Activated naive CD4-positive, alpha-beta T cell treated with anti-CD3 and anti-CD28 coated beads, Interleukin-2, amount 50 U/mL, for 72 hours (primary cell): ENCODE data around the gene TMPRSS13. TPM values are rescaled to one million over a fixed set of nuclear protein-coding genes. Genes with fewer than 3 reads are reported as not detected.
"Not testable (repeated sequence)": the region's sequence is repeated elsewhere in the genome, so short reads cannot be mapped to it uniquely, and the experiment has no call there.

Source experiments
- ATAC-seq, 2 donors: fragments of 150-1000 bp; cut with Tn5 transposase; 2 replicates each; pipeline ENCODE4 v1.10.0; 2021; ENCODE audit warnings: mild to moderate bottlenecking in 2 of 2, moderate library complexity in 2 of 2
- DNase-seq, 2 donors: peaks; one replicate each; pipeline ENCODE4 v3.0.0; 2021 to 2022; ENCODE audit warnings: low spot score in 2 of 2
- H3K27ac Mint-ChIP-seq, 2 donors: one replicate each; pipeline ENCODE4 v1.8.0; 2022; ENCODE audit warnings: mild to moderate bottlenecking in 2 of 2, mixed read lengths in 2 of 2
- H3K36me3 Mint-ChIP-seq, 2 donors: one replicate each; pipeline ENCODE4 v1.8.0; 2022; ENCODE audit warnings: mixed read lengths in 2 of 2
- H3K9me3 Mint-ChIP-seq, 2 donors: one replicate each; pipeline ENCODE4 v1.8.0; 2022; ENCODE audit warnings: mixed read lengths in 2 of 2
- total RNA-seq, 2 donors: library from RNA; stranded (reverse); gene quantifications; one replicate each; pipeline ENCODE4 v1.2.3, GENCODE V29; 2022

The TMPRSS13 gene
- 1 to 10 TPM in 1 of 2 donors, under 1 TPM in 1; 0.39 to 1.8 TPM for total RNA-seq

GRCh38 chr11:117929142-117929915, at the start of gene TMPRSS13:
TSS of gene TMPRSS13 (minus strand) at chr11:117929402. CDS start at chr11:117929307, 95 bp downstream.
- H3K9me3 Mint-ChIP-seq = no peaks in the 10 kb centered on the region
- DNase-seq (no peak), ATAC-seq (no peak)
- H3K27ac Mint-ChIP-seq = peak within 1 kb of the TSS; percentile 37 to 87
- H3K36me3 Mint-ChIP-seq = no peaks in the 10 kb centered on the region

GRCh38 chr11:117978991-117979390, 49.8 kb upstream of the TMPRSS13 start:
- no peak for DNase-seq
- Mint-ChIP-seq H3K27ac (peak overlapping the region; percentile 75 to 77), H3K36me3 (peaks cover 6 to 11% of the 10 kb centered on the region in 2 donors), H3K9me3 (peaks cover 0 to 5% of the 10 kb centered on the region in 2 donors)
- ATAC-seq = no peak

- peak in 1 of 2 donors; percentile 52 for DNase-seq
- H3K36me3 Mint-ChIP-seq = peaks cover 6 to 11% of the 10 kb centered on the region in 2 donors
- H3K9me3 Mint-ChIP-seq, ATAC-seq, H3K27ac Mint-ChIP-seq: not testable (repeated sequence)
Observed at GRCh38 chr11:117978291-117978910, 49.2 kb upstream of the TMPRSS13 start.

GRCh38 chr11:117977612-117978264, 48.5 kb upstream of the TMPRSS13 start:
- H3K27ac Mint-ChIP-seq = not testable (repeated sequence)

GRCh38 chr11:117977029-117977428, 47.8 kb upstream of the TMPRSS13 start:
- no peaks in the 10 kb centered on the region for H3K9me3 Mint-ChIP-seq
- peaks cover 6 to 11% of the 10 kb centered on the region in 2 donors for H3K36me3 Mint-ChIP-seq
- DNase-seq (peak in 1 of 2 donors; percentile 6), ATAC-seq (no peak)
- no peak overlapping the region for H3K27ac Mint-ChIP-seq

More at GRCh38 chr11:117977612-117978264, 48.5 kb upstream of the TMPRSS13 start:
- ATAC-seq, H3K9me3 Mint-ChIP-seq: not testable (repeated sequence)
- H3K36me3 Mint-ChIP-seq = peaks cover 6 to 11% of the 10 kb centered on the region in 2 donors
- DNase-seq = peak in 1 of 2 donors; percentile 47

- no peak overlapping the region for H3K27ac Mint-ChIP-seq
- no peaks in the 10 kb centered on the region for H3K9me3 Mint-ChIP-seq
- ATAC-seq (no peak), DNase-seq (peak in 1 of 2 donors; percentile 6)
- H3K36me3 Mint-ChIP-seq = peaks cover 6 to 11% of the 10 kb centered on the region in 2 donors
Observed at GRCh38 chr11:117976445-117976844, 47.2 kb upstream of the TMPRSS13 start.

GRCh38 chr11:117973503-117973860, 44.3 kb upstream of the TMPRSS13 start:
- no peak for ATAC-seq
- H3K9me3 Mint-ChIP-seq = no peaks in the 10 kb centered on the region
- peak overlapping the region in 1 of 2 donors; percentile 55 for H3K27ac Mint-ChIP-seq
- DNase-seq = peak in 1 of 2 donors; percentile 30
- H3K36me3 Mint-ChIP-seq = peaks cover 6 to 11% of the 10 kb centered on the region in 2 donors

- DNase-seq = peak in 1 of 2 donors; percentile 25
- peak overlapping the region in 1 of 2 donors; percentile 55 for H3K27ac Mint-ChIP-seq
- H3K36me3 Mint-ChIP-seq = peaks cover 3 to 9% of the 10 kb centered on the region in 2 donors
- no peak for ATAC-seq
- H3K9me3 Mint-ChIP-seq = no peaks in the 10 kb centered on the region
Observed at GRCh38 chr11:117972629-117973502, 43.7 kb upstream of the TMPRSS13 start.

GRCh38 chr11:117972044-117972443, 42.8 kb upstream of the TMPRSS13 start:
- ATAC-seq (no peak), DNase-seq (peak in 1 of 2 donors; percentile 45)
- H3K9me3 Mint-ChIP-seq = no peaks in the 10 kb centered on the region
- H3K27ac Mint-ChIP-seq = no peak overlapping the region
- peaks cover 0 to 2% of the 10 kb centered on the region in 2 donors for H3K36me3 Mint-ChIP-seq

GRCh38 chr11:117970400-117971024, 41.3 kb upstream of the TMPRSS13 start:
- DNase-seq (peak in 1 of 2 donors; percentile 57), ATAC-seq (peak; percentile 69 to 71)
- Mint-ChIP-seq H3K9me3 (no peaks in the 10 kb centered on the region), H3K27ac (peak overlapping the region; percentile 2 to 59), H3K36me3 (no peaks in the 10 kb centered on the region)

- Mint-ChIP-seq H3K27ac (no peak overlapping the region), H3K9me3 (no peaks in the 10 kb centered on the region), H3K36me3 (no peaks in the 10 kb centered on the region)
- peak in 1 of 2 donors; percentile 33 for DNase-seq
- ATAC-seq = no peak
Observed at GRCh38 chr11:117969160-117969991, 40.2 kb upstream of the TMPRSS13 start.

GRCh38 chr11:117966908-117967307, 37.7 kb upstream of the TMPRSS13 start:
- Mint-ChIP-seq H3K9me3 (peaks cover 0 to 4% of the 10 kb centered on the region in 2 donors), H3K27ac (peak overlapping the region in 1 of 2 donors; percentile 76), H3K36me3 (no peaks in the 10 kb centered on the region)
- DNase-seq (peak in 1 of 2 donors; percentile 44), ATAC-seq (no peak)

GRCh38 chr11:117962826-117963225, 33.6 kb upstream of the TMPRSS13 start:
- DNase-seq (no peak), ATAC-seq (no peak)
- Mint-ChIP-seq H3K9me3 (peaks cover 14% of the 10 kb centered on the region in 2 donors), H3K36me3 (peaks cover 11 to 12% of the 10 kb centered on the region in 2 donors), H3K27ac (no peak overlapping the region)

- H3K9me3 Mint-ChIP-seq = peaks cover 14 to 21% of the 10 kb centered on the region in 2 donors
- peak in 1 of 2 donors; percentile 21 for DNase-seq
- no peak overlapping the region for H3K27ac Mint-ChIP-seq
- no peak for ATAC-seq
- H3K36me3 Mint-ChIP-seq = peaks cover 17 to 21% of the 10 kb centered on the region in 2 donors
Observed at GRCh38 chr11:117961896-117962295, 32.7 kb upstream of the TMPRSS13 start.

- peaks cover 17 to 24% of the 10 kb centered on the region in 2 donors for H3K36me3 Mint-ChIP-seq
- ATAC-seq = peak; percentile 22 to 44
- peak overlapping the region in 1 of 2 donors; percentile 43 for H3K27ac Mint-ChIP-seq
- peaks cover 14 to 21% of the 10 kb centered on the region in 2 donors for H3K9me3 Mint-ChIP-seq
- no peak for DNase-seq
Observed at GRCh38 chr11:117960406-117960805, 31.2 kb upstream of the TMPRSS13 start.
